Measurements from ENCODE around the gene SMTNL1.

SMTNL1 gene, protein sequence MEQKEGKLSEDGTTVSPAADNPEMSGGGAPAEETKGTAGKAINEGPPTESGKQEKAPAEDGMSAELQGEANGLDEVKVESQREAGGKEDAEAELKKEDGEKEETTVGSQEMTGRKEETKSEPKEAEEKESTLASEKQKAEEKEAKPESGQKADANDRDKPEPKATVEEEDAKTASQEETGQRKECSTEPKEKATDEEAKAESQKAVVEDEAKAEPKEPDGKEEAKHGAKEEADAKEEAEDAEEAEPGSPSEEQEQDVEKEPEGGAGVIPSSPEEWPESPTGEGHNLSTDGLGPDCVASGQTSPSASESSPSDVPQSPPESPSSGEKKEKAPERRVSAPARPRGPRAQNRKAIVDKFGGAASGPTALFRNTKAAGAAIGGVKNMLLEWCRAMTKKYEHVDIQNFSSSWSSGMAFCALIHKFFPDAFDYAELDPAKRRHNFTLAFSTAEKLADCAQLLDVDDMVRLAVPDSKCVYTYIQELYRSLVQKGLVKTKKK

DNA sequence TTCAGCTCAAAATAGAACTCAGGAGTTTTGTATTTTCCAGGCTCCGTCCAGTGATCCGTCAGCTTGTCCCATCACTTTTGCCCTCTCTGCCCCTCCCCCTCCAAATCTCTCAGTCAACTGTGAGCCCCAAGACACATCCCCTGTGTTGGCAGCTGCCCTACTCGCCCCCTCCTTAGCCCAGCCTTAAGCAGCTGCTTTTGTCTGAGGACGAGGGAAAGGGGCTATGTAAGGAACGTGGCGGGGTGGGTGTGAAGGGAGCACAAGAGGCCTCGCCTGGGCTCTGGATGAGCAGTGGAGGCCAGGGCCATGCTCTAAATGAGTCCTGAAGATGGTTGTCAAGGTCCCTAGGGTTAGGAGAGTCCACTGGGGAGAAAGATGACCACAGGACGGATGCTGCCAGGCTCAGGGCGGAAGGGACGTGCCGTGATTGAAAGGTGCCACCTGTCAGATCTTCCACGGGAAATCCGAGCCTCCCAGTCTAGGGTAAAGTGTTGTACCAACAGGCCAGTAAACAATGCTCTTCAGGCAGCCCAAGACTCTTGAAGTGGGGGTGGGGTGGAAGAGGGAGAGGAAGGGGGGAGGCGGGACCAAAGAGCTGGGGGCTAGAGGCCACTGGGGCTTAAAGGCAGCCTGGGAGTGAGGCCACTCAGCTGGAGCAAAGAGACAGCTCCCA lies at the start of gene SMTNL1:
Gene SMTNL1 (plus strand): TSS at position 649 of the 673 bp plus-strand sequence. CDS start 5,048 bp downstream, outside the sequence.
- TF ChIP-seq, protein P1, sequence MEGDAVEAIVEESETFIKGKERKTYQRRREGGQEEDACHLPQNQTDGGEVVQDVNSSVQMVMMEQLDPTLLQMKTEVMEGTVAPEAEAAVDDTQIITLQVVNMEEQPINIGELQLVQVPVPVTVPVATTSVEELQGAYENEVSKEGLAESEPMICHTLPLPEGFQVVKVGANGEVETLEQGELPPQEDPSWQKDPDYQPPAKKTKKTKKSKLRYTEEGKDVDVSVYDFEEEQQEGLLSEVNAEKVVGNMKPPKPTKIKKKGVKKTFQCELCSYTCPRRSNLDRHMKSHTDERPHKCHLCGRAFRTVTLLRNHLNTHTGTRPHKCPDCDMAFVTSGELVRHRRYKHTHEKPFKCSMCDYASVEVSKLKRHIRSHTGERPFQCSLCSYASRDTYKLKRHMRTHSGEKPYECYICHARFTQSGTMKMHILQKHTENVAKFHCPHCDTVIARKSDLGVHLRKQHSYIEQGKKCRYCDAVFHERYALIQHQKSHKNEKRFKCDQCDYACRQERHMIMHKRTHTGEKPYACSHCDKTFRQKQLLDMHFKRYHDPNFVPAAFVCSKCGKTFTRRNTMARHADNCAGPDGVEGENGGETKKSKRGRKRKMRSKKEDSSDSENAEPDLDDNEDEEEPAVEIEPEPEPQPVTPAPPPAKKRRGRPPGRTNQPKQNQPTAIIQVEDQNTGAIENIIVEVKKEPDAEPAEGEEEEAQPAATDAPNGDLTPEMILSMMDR (IDR thresholded peaks at IDR 0.05; ENCODE audit: low read depth, low read length) = no peak
- no peak within 1 kb of the TSS for H3K4me3 ChIP-seq (ENCODE audit: low read depth, low read length)
- no peak for DNase-seq (ENCODE audit: low read depth, low spot score)
- in situ Hi-C loops (cut with HindIII; ENCODE audit: low sequenced_read_pairs) = no loop called here

DNA sequence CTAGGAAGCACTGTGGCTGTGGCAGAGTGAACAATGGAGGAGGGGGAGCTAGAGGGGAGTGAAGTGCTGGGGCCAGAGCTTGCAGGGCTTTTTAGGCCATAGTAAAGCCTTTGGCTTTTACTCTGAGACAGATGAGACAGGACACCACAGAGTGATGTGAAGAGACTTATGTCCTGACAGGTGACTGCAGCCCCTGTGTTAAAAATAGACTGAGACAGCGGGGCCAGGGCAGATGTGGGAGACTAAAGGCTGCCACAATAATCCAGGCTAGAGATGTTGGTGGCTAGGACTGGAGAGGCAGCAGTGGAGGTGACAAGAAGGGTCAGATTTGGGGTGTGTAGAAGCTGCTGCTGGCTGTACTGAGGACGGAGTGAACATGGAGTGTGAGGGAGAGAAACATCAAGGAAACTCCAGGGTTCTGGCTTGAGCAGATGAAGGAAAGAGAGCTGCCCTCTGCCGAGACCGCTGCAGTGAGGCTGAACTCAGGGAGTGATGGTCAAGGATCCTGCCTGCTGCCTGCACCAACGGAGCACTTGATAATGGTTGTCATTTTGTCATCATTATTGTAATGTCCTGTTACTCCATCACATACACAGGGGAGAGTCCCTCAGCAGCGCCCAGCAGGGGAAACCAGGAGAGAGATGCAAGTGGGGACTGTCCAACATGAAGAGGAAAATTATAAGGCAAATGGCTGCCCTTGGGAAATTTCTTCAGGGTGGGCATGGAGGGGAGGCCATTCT lies 49.3 kb upstream of the SMTNL1 start:
- TF ChIP-seq, protein P1 (IDR thresholded peaks at IDR 0.05; ENCODE audit: low read depth, low read length) = no peak
- in situ Hi-C loops (cut with HindIII; ENCODE audit: low sequenced_read_pairs) = no loop called here
- no peak overlapping the region for H3K4me3 ChIP-seq (ENCODE audit: low read depth, low read length)
- no peak for DNase-seq (ENCODE audit: low read depth, low spot score)

DNA sequence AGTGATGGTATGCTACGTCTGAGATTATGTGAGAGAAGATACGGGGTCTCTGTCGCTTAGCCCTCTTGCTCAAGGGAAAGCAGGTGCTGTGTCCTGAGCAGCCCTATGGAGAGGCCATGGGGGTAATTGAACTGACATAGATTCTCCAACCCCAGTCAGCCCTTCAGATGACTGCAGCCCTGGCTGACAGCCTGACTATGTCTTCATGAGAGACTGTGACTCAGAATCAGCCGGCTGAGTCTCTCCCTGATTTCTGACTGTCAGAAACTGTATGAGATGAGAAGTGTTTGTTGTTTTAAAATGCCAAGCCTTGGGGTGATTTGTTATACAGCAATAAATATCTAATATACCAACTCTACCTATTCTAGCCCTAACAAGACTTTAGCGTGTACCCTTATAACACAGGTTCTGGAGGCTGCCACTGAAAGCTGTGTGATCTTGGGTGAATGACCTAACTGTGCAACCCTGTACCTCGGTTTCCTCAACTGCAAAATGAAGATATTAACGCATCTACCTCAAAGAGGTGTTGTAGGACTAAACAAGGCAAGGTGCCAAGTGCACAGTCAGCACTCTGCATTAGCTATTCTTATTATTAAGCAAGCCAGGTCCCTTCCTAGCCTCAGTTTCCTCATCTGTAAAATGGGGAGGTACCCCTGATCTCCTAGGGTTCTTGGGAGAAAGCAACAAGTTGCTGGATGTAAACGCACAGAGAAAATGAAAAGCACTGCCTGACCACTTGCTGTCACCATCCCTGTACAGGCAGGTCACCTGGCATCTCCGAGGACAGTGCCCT lies 46.7 kb upstream of the SMTNL1 start:
- DNase-seq (ENCODE audit: low read depth, low spot score) = no peak
- no peak overlapping the region for H3K4me3 ChIP-seq (ENCODE audit: low read depth, low read length)
- TF ChIP-seq, protein P1 (IDR thresholded peaks at IDR 0.05; ENCODE audit: low read depth, low read length) = no peak
- in situ Hi-C loops (cut with HindIII; ENCODE audit: low sequenced_read_pairs) = no loop called here

- DNase-seq (ENCODE audit: low read depth, low spot score) = no peak
- TF ChIP-seq, protein P1 (IDR thresholded peaks at IDR 0.05; ENCODE audit: low read depth, low read length) = peak; percentile 71
- in situ Hi-C loops (cut with HindIII; ENCODE audit: low sequenced_read_pairs) = no loop called here
- H3K4me3 ChIP-seq (ENCODE audit: low read depth, low read length) = no peak overlapping the region
These were observed 45.9 kb upstream of the SMTNL1 start for GRCh38 chr11:57491371-57492061.

DNA sequence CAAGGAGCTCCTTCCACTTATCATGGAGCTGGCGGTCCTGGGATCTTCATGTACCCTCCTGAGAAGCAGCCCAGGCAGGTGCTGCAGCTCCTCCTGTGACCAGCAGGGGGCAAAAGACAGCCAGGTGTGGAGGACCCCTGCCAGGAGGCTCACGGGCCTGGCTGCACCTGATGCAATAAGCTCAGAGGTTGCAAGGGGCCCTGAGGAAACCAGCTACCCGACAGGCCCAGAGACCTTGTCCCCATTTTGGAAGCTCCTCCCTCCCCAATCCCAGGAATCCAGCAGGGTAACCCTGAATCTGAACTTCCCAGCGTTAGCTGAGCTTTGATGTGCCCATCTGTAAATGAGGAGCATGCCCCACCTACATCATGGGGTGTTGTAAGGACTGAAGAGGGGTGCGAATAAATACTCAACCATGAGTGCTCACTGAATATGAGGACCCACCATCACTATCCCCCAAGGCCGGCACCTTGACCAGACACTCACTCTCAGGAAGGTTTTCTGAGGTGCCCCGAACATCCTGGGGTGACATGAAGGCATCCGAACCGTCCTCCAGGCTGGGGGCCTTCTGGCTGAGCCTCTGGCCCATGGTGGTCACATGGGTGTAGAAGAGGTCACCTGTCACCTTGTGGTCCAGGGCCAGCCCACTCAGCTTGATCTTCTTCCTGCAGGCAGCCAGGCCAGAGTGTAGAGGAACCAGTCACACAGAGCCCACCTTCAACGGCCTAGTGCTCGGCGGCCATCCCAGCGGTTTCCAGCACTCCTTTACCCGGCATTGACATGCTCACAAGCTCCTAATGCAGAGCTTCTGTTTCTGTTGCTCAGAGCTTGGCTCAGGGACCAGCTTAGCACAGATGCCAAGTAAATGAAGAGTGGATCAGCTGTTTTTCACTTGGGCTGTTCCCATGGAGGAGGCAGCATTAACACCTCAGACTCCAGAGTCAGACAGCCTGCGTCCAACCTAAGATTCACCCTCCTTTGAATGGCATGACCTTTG lies 43.6 kb upstream of the SMTNL1 start:
- in situ Hi-C loops (cut with HindIII; ENCODE audit: low sequenced_read_pairs) = no loop called here
- H3K4me3 ChIP-seq (ENCODE audit: low read depth, low read length) = no peak overlapping the region
- TF ChIP-seq, protein P1 (IDR thresholded peaks at IDR 0.05; ENCODE audit: low read depth, low read length) = peak; percentile 96
- DNase-seq (ENCODE audit: low read depth, low spot score) = peak; percentile 30
